Neutrophil (primary cell): ENCODE results near the gene FZR1.
A peak's percentile ranks its signal among the peaks of the same experiment; 100 is the strongest.
"Not testable (repeated sequence)": the region's sequence is repeated elsewhere in the genome, so short reads cannot be mapped to it uniquely, and the experiment has no call there.

ENCODE experiments used
- H3K27ac ChIP-seq: fragments of 200-600 bp; sonication (generic); 2 replicates; pipeline ENCODE4 v1.5.1; 2016; ENCODE audit warnings: mild to moderate bottlenecking, moderate library complexity
- H3K27me3 ChIP-seq: fragments of 200-600 bp; sonication (generic); 2 replicates; pipeline ENCODE4 v1.6.0; 2016; ENCODE audit warnings: mild to moderate bottlenecking
- H3K36me3 ChIP-seq: fragments of 200-600 bp; sonication (generic); 2 replicates; pipeline ENCODE4 v1.5.1; 2017
- H3K4me1 ChIP-seq, 2 experiments: fragments of 200-600 bp in 1 of 2; sonication (generic) in 1 of 2; 1 replicate in 1 of 2; 2 replicates in 1 of 2; pipeline versions ENCODE4 v1.5.1 to v1.6.1; 2013 to 2016; ENCODE audit warnings: low read depth in 1 of 2, low read length in 1 of 2, mild to moderate bottlenecking in 1 of 2, moderate library complexity in 1 of 2; ENCODE audit not compliant: control insufficient read depth in 1 of 2, insufficient read depth in 1 of 2
- H3K4me3 ChIP-seq, 2 experiments: fragments of 200-600 bp in 1 of 2; sonication (generic) in 1 of 2; 1 replicate in 1 of 2; 2 replicates in 1 of 2; pipeline ENCODE4 v1.5.1; 2013 to 2016; ENCODE audit warnings: low read depth in 1 of 2, low read length in 1 of 2, mild to moderate bottlenecking in 1 of 2, moderate library complexity in 1 of 2
- H3K9me3 ChIP-seq: fragments of 200-600 bp; sonication (generic); 2 replicates; pipeline ENCODE4 v1.5.1; 2016
- TF ChIP-seq, protein P1 (sequence below): fragments of 200-600 bp; sonication (generic); IDR thresholded peaks from 2 replicates; pipeline ENCODE4 v1.5.1; 2016; ENCODE audit warnings: antibody characterized with exemption

The FZR1 gene

DNA sequence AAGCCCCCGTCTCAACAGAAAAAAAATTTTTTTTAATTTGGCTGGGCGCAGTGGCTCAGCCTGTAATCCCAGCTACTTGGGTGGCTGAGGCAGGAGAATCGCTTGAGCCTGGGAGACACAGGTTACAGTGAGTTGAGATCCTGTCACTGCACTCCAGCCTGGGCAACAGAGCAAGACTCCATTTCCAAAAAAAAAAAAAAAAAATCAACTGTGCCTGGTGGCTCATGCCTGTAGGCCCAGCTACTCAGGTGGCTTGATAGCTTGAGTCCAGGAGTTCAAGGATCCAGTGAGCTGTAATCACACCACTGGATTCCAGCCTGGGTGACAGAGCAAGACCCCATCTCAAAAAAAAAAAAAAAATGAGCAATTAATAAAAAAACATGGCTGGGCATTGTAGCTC, 4.3 kb upstream of the FZR1 start:
- TF ChIP-seq, protein P1, sequence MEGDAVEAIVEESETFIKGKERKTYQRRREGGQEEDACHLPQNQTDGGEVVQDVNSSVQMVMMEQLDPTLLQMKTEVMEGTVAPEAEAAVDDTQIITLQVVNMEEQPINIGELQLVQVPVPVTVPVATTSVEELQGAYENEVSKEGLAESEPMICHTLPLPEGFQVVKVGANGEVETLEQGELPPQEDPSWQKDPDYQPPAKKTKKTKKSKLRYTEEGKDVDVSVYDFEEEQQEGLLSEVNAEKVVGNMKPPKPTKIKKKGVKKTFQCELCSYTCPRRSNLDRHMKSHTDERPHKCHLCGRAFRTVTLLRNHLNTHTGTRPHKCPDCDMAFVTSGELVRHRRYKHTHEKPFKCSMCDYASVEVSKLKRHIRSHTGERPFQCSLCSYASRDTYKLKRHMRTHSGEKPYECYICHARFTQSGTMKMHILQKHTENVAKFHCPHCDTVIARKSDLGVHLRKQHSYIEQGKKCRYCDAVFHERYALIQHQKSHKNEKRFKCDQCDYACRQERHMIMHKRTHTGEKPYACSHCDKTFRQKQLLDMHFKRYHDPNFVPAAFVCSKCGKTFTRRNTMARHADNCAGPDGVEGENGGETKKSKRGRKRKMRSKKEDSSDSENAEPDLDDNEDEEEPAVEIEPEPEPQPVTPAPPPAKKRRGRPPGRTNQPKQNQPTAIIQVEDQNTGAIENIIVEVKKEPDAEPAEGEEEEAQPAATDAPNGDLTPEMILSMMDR = no peak
- H3K36me3 ChIP-seq = no peaks in the 10 kb centered on the region
- H3K4me1 ChIP-seq = peaks cover 24 to 32% of the 10 kb centered on the region in 2 experiments
- H3K9me3 ChIP-seq = no peaks in the 10 kb centered on the region
- no peak overlapping the region for H3K27ac ChIP-seq
- H3K4me3 ChIP-seq = no peak overlapping the region
- no peaks in the 10 kb centered on the region for H3K27me3 ChIP-seq

DNA sequence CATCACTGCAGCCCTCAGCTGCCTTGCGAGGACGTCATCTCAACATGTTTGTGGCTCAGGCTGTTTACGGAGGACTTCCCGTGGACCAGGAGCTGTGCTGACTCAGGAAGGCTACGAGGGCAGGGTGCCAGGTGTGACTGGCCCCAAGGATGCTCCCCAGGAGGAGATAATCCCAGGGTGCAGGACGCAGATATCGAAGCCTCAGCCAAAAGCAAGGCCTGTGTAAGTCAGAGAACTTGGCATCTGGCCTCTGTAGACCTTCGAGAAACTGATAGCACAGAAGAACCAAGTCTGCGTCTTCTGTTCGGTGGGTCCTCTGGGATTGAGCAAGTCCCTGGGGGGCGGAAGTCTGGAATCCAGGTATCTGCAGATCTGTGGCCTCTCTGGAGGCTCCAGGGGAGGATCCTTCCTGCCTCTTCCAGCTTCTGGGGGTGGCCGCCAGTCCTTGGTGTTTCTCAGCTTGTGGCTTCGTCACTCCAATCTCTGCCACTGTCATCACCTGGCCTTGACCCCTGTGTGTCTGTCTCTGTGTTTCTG, 3.0 kb upstream of the FZR1 start:
- no peak overlapping the region for H3K4me3 ChIP-seq
- peaks cover 35 to 42% of the 10 kb centered on the region in 2 experiments for H3K4me1 ChIP-seq
- TF ChIP-seq, protein P1 = no peak

DNA sequence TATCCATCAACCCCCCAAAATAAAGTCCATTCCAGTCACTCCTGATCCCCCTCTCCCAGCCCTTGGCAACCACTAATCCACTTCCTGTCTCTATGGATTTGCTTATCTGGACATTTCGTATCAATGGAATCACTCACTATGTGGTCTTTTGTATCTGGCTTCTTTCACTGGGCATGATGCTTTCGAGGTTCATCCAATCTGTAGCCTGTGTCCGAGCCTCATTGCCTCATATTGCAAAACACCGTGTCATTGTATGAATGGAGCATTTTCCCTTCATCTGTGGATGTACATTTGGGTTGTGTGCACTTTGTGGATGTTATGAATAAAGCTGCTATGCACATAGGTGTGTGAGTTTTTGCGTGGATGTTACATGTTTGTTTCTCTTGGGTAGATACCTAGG, 1.4 kb upstream of the FZR1 start:
- TF ChIP-seq, protein P1 = no peak
- H3K4me3 ChIP-seq = no peak overlapping the region
- H3K27ac ChIP-seq = peak overlapping the region; percentile 37
- H3K9me3 ChIP-seq = no peaks in the 10 kb centered on the region
- no peaks in the 10 kb centered on the region for H3K27me3 ChIP-seq
- H3K36me3 ChIP-seq = peaks cover 13% of the 10 kb centered on the region
- peaks cover 34 to 41% of the 10 kb centered on the region in 2 experiments for H3K4me1 ChIP-seq

More for the DNA sequence above, 3.0 kb upstream of the FZR1 start:
- Histone ChIP-seq H3K36me3 (no peaks in the 10 kb centered on the region), H3K27me3 (no peaks in the 10 kb centered on the region), H3K27ac (no peak overlapping the region), H3K9me3 (no peaks in the 10 kb centered on the region)

- H3K9me3 ChIP-seq = no peaks in the 10 kb centered on the region
- peak overlapping the region; percentile 84 for H3K27ac ChIP-seq
- peak overlapping the region; percentile 84 to 90 for H3K4me3 ChIP-seq
- TF ChIP-seq, protein P1 = no peak
- peaks cover 23 to 25% of the 10 kb centered on the region in 2 experiments for H3K4me1 ChIP-seq
- no peaks in the 10 kb centered on the region for H3K27me3 ChIP-seq
- H3K36me3 ChIP-seq = peaks cover 32% of the 10 kb centered on the region
Measured at GRCh38 chr19:3506384-3507340, 551 bp downstream of the FZR1 start.

DNA sequence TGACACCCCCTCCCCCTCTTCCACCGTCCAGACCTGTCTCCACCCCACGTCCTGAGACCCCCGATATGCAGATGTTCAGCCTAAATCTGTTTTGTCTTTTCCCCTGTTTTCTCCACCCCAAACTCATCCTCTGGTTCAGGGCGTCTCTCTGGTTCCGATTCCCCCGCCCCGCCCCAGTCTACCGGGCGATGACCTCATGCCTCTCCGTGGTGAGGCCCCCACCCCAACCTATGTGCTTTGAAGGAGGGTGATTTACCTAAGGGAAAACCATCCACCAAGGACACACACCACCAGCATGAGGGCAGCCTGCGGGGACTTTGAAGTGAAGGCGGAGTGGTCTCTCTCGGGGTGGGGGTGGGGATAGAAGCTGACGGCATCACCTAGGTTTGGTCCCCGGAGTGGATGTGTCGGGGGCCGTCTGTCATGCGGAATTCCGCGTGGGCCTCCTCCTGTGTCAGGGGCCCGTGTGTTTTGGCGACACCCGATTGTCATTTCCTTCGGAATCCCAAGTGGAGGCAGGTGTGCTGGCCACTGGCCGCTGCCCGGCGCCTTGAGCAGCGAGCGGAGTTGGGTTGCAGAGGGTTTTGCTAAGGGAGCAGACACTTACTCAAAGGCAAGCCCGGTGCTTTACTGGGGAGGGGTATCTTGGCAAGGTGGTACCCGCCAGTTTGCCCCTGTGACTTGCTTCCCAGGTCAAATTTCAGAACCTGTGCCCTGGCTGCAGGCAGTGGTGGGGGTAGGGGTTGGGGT, 1.4 kb downstream of the FZR1 start:
- Histone ChIP-seq H3K9me3 (no peaks in the 10 kb centered on the region), H3K27me3 (no peaks in the 10 kb centered on the region), H3K4me1 (peaks cover 23 to 25% of the 10 kb centered on the region in 2 experiments), H3K4me3 (peak overlapping the region; percentile 84 to 90), H3K27ac (peak overlapping the region; percentile 84), H3K36me3 (peaks cover 41% of the 10 kb centered on the region)
- TF ChIP-seq, protein P1 = no peak

DNA sequence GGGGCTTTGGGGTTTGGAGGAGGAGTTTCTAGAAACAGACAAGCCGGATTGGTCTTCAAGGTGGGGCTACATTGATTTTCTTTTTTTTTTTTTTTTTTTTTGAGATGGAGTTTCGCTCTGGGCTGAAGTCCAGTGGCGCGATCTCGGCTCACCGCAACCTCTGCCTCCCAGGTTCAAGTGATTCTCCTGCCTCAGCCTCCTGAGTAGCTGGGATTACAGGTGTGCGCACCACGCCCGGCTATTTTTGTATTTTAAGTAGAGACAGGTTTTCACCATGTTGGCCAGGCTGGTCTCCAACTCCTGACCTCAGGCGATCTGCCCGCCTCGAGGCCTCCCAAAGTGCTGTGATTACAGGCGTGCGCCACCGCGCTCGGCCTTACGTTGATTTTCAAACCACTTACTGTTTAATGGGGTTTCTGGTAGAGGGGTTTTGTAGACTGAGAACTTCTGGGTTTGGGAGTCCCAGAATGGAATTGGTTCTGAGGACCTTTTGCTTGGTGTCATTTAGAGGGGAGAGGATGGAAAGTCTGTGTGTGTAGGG, 2.1 kb downstream of the FZR1 start:
- H3K4me3 ChIP-seq, H3K27me3 ChIP-seq, H3K9me3 ChIP-seq, H3K27ac ChIP-seq: not testable (repeated sequence)
- Histone ChIP-seq H3K4me1 (peaks cover 23 to 25% of the 10 kb centered on the region in 2 experiments), H3K36me3 (peaks cover 45% of the 10 kb centered on the region)
